DOHH2 (cell line): Measurements from ENCODE around the gene VWA7.

ENCODE experiments used
- H3F3A ChIP-seq: fragments of 200-600 bp; sonication (generic), shearing (Covaris generic); 2 replicates; pipeline ENCODE4 v1.6.0; 2016; ENCODE audit warnings: antibody characterized with exemption, mild to moderate bottlenecking; ENCODE audit not compliant: control insufficient read depth, insufficient read depth
- H3K27ac ChIP-seq: fragments of 200-600 bp; sonication (generic); 2 replicates; pipeline ENCODE4 v1.5.1; 2014; ENCODE audit warnings: low read depth, mild to moderate bottlenecking, low read length, moderate library complexity
- H3K27me3 ChIP-seq: fragments of 200-600 bp; sonication (generic); 2 replicates; pipeline ENCODE4 v1.6.1; 2014; ENCODE audit warnings: mild to moderate bottlenecking, low read length, mixed read lengths; ENCODE audit not compliant: control insufficient read depth
- H3K36me3 ChIP-seq: fragments of 200-600 bp; sonication (generic); 2 replicates; pipeline ENCODE4 v1.6.1; 2014; ENCODE audit warnings: mild to moderate bottlenecking, low read length, moderate library complexity, mixed read lengths; ENCODE audit not compliant: control insufficient read depth
- H3K4me1 ChIP-seq: fragments of 200-600 bp; sonication (generic); 2 replicates; pipeline ENCODE4 v1.6.1; 2014; ENCODE audit warnings: mild to moderate bottlenecking, low read length, mixed read lengths; ENCODE audit not compliant: control insufficient read depth
- H3K4me2 ChIP-seq: fragments of 200-600 bp; sonication (generic); 2 replicates; pipeline ENCODE4 v1.6.0; 2014; ENCODE audit warnings: mild to moderate bottlenecking, low read length, moderate library complexity
- H3K4me3 ChIP-seq: fragments of 200-600 bp; sonication (generic); 2 replicates; pipeline ENCODE4 v1.5.1; 2014; ENCODE audit warnings: mild to moderate bottlenecking, low read length, mixed read lengths
- H3K79me2 ChIP-seq: fragments of 200-600 bp; sonication (generic); 2 replicates; pipeline ENCODE4 v1.6.1; 2014; ENCODE audit warnings: mild to moderate bottlenecking, low read length, mixed read lengths; ENCODE audit not compliant: control insufficient read depth
- H3K9me2 ChIP-seq: fragments of 200-600 bp; sonication (generic); replicated peaks from 2 replicates; pipeline ENCODE4 v1.6.1; 2014; ENCODE audit warnings: mild to moderate bottlenecking, low read length, mixed read lengths; ENCODE audit not compliant: control insufficient read depth
- H3K9me3 ChIP-seq: fragments of 200-600 bp; sonication (generic); 2 replicates; pipeline ENCODE4 v1.6.1; 2014; ENCODE audit warnings: antibody characterized with exemption, low read length, mixed read lengths; ENCODE audit not compliant: control insufficient read depth, insufficient read depth
- H4K20me1 ChIP-seq: fragments of 200-600 bp; sonication (generic); 2 replicates; pipeline ENCODE4 v1.6.0; 2014; ENCODE audit warnings: low read depth, mild to moderate bottlenecking, antibody characterized with exemption, low read length, moderate library complexity; ENCODE audit not compliant: control insufficient read depth, insufficient read depth
- EZH2phosphoT487 ChIP-seq: fragments of 200-600 bp; sonication (generic); IDR thresholded peaks from 2 replicates; pipeline ENCODE4 v1.6.1; 2017; ENCODE audit warnings: borderline replicate concordance, mild to moderate bottlenecking, antibody characterized with exemption, low read length, moderate library complexity, mixed read lengths
- TF ChIP-seq, protein P1 (sequence below): fragments of 200-600 bp; sonication (generic); IDR thresholded peaks from one replicate; pipeline ENCODE4 v1.5.1; 2014; ENCODE audit warnings: antibody characterized with exemption, mild to moderate bottlenecking, low read depth, low read length; ENCODE audit not compliant: poor library complexity, severe bottlenecking

The VWA7 gene

DNA sequence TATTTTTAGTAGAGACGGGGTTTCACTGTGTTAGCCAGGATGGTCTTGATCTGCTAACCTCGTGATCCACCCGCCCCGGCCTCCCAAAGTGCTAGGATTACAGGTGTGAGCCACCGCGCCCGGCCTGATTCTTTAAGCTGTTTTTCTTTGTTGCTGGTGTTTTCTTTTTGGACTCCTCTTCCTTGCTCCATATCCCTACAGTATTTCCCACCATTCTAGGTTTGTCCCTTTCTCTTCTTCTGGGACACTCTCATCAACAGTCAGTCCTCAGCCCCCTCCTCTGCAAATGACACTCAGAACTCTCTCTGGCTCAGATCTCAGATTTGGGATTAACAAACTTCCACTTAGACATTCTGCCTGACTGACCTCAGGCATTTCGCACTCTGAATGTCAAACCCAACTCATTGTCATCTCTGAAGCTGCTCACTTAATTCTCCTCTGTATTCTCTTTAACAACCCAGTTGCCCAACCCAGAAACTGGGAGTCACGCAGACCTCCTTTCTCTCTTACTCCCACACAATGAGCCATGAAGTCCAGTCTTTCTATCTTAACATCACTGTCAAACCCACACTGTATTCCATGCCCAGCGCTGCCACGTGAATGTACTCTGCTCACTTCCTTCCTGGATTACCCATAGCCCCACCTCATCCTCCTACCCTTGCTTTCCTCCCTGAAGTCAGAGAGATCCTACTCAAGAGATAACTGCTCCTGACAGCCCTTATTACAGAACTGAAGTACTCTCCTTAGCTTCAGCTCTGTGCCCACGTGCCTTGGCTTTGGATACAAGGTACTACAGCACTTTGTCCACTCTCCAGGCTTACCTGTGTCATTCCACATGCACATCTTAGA lies 51.4 kb downstream of the VWA7 start:
- H3K4me2 ChIP-seq: no peak overlapping the region
- TF ChIP-seq EZH2phosphoT487: no peak
- TF ChIP-seq, protein P1, sequence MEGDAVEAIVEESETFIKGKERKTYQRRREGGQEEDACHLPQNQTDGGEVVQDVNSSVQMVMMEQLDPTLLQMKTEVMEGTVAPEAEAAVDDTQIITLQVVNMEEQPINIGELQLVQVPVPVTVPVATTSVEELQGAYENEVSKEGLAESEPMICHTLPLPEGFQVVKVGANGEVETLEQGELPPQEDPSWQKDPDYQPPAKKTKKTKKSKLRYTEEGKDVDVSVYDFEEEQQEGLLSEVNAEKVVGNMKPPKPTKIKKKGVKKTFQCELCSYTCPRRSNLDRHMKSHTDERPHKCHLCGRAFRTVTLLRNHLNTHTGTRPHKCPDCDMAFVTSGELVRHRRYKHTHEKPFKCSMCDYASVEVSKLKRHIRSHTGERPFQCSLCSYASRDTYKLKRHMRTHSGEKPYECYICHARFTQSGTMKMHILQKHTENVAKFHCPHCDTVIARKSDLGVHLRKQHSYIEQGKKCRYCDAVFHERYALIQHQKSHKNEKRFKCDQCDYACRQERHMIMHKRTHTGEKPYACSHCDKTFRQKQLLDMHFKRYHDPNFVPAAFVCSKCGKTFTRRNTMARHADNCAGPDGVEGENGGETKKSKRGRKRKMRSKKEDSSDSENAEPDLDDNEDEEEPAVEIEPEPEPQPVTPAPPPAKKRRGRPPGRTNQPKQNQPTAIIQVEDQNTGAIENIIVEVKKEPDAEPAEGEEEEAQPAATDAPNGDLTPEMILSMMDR: no peak
- H3K4me1 ChIP-seq: peaks cover 41% of the 10 kb centered on the region

DNA sequence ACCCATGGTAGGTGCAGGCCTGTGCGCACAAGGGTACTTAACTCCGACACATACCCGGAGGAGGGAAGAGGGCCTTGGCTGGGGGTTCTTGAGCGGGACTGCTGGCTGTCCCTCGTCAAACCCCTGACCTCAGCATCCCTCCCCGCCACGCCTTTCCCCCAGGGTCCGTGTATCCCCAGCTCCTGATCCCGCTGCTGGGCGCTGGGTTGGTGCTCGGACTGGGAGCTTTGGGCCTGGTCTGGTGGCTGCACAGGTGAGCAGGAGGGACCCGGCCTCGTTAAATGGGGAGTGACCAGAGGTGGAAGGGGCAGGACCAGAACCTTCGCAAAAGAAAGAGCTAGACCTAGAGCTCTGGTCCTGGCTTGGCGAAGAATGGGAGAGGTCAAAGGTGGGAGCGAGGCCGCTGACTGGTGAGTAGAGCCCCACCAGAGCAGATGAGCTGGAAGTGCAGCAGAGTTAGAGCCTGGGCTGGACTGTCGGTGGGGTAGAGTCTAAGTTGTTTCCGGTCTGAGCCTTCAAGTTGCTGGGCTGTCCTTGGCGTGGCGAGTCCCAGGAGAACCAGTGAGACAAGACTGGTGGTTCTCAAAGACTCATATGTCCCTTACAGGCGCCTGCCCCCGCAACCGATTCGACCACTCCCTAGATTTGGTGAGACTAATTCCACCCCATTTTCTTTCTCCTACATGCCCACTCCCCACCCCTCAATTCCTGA lies 53.0 kb downstream of the VWA7 start:
- no peak overlapping the region for H3K4me3 ChIP-seq
- H3K4me2 ChIP-seq: no peak overlapping the region
- no peaks in the 10 kb centered on the region for H3K9me3 ChIP-seq
- peaks cover 22% of the 10 kb centered on the region for H3K36me3 ChIP-seq
- 0 out of 2 replicates have a peak, but pooled peaks cover 3% of the 10 kb centered on the region for H4K20me1 ChIP-seq
- H3K27ac ChIP-seq: no peak overlapping the region
- H3K79me2 ChIP-seq: no peaks in the 10 kb centered on the region
- H3K9me2 ChIP-seq: no peaks in the 10 kb centered on the region
- H3K27me3 ChIP-seq: peaks cover 10% of the 10 kb centered on the region; the same call in 1 of the 2 replicates
- peaks cover 25% of the 10 kb centered on the region for H3K4me1 ChIP-seq
- peaks cover 3% of the 10 kb centered on the region for H3F3A ChIP-seq
- TF ChIP-seq EZH2phosphoT487: no peak
- TF ChIP-seq, protein P1: no peak

More for the DNA sequence above, 51.4 kb downstream of the VWA7 start:
- Histone ChIP-seq H4K20me1 (0 out of 2 replicates have a peak, but pooled peaks cover 6% of the 10 kb centered on the region), H3K79me2 (no peaks in the 10 kb centered on the region), H3K36me3 (peaks cover 29% of the 10 kb centered on the region), H3K9me3 (no peaks in the 10 kb centered on the region), H3K27ac (no peak overlapping the region), H3F3A (peaks cover 8% of the 10 kb centered on the region), H3K9me2 (no peaks in the 10 kb centered on the region), H3K4me3 (no peak overlapping the region), H3K27me3 (peaks cover 8% of the 10 kb centered on the region; the same call in 1 of the 2 replicates)

DNA sequence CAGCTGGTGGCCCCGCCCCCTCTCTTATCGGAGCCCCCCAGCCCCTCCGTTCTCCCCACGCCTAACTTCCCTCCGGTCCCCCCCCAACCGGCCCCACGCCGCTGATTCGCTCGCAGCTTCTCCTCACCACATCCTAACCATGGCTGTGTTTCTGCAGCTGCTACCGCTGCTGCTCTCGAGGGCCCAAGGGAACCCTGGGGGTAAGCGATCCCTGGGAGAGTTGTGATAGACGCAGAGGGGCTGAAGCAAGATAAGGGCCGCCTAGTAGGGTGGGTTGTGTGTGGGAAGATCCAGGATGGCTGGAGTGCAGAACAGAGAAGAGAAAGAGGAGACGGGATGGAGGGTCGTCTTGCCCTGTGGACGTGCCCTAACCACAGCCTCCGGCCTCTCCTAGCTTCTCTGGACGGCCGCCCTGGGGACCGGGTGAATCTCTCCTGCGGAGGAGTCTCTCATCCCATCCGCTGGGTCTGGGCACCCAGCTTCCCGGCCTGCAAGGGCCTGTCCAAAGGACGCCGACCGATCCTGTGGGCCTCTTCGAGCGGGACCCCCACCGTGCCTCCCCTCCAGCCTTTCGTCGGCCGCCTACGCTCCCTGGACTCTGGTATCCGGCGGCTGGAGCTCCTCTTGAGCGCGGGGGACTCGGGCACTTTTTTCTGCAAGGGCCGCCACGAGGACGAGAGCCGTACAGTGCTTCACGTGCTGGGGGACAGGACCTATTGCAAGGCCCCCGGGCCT lies 53.7 kb downstream of the VWA7 start, which contains the start of gene MPIG6B:
TSS of gene MPIG6B (plus strand) at position 129 of the 735 bp plus-strand sequence. CDS start at position 140, 11 bp downstream.
- TF ChIP-seq EZH2phosphoT487: no peak
- TF ChIP-seq, protein P1: no peak
- peaks cover 3% of the 10 kb centered on the region for H3F3A ChIP-seq
- H4K20me1 ChIP-seq: no peaks in the 10 kb centered on the region
- no peak within 1 kb of the TSS for H3K27ac ChIP-seq
- H3K79me2 ChIP-seq: no peaks in the 10 kb centered on the region
- no peaks in the 10 kb centered on the region for H3K9me3 ChIP-seq
- H3K27me3 ChIP-seq: peaks cover 10% of the 10 kb centered on the region; the same call in 1 of the 2 replicates
- H3K9me2 ChIP-seq: no peaks in the 10 kb centered on the region
- peaks cover 18% of the 10 kb centered on the region for H3K4me1 ChIP-seq
- H3K4me2 ChIP-seq: no peak within 1 kb of the TSS
- peaks cover 16% of the 10 kb centered on the region for H3K36me3 ChIP-seq
- no peak within 1 kb of the TSS for H3K4me3 ChIP-seq
